Fibroblast of pulmonary artery (primary cell): ENCODE measurements around the gene C9orf85.

Experiments used
- DNase-seq: peaks from one replicate; pipeline ENCODE4 v3.0.0-alpha.2; 2010; ENCODE audit warnings: low read depth
- H3K4me3 ChIP-seq: replicated peaks from 2 replicates; pipeline ENCODE4 v1.5.1; 2011; ENCODE audit warnings: low read depth, mild to moderate bottlenecking, control low read depth, low read length, moderate library complexity
- TF ChIP-seq, protein P1 (sequence below): IDR thresholded peaks from 2 replicates; pipeline ENCODE4 v1.5.1; 2011; ENCODE audit warnings: mild to moderate bottlenecking, control low read depth, low read length, inconsistent platforms; ENCODE audit errors: missing control alignments

C9orf85 gene

DNA sequence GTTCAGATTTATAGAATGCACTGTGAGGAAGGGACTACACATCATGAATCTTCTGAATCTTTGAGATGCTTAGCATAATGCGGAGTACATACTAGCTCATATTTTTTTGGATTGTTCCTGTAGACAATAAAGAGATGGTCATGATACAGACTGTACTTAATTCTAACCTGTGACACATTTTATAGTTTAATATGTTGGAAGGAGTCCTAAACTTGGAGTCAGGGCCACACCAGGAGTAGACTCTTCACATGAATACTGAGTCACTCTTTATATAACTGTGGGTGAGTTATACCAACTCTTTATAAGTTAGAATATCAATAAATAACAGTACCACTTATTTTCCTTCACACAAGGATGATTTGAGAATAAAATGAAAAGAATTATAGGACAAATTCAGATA is 16.9 kb downstream of the C9orf85 start:
- TF ChIP-seq, protein P1, sequence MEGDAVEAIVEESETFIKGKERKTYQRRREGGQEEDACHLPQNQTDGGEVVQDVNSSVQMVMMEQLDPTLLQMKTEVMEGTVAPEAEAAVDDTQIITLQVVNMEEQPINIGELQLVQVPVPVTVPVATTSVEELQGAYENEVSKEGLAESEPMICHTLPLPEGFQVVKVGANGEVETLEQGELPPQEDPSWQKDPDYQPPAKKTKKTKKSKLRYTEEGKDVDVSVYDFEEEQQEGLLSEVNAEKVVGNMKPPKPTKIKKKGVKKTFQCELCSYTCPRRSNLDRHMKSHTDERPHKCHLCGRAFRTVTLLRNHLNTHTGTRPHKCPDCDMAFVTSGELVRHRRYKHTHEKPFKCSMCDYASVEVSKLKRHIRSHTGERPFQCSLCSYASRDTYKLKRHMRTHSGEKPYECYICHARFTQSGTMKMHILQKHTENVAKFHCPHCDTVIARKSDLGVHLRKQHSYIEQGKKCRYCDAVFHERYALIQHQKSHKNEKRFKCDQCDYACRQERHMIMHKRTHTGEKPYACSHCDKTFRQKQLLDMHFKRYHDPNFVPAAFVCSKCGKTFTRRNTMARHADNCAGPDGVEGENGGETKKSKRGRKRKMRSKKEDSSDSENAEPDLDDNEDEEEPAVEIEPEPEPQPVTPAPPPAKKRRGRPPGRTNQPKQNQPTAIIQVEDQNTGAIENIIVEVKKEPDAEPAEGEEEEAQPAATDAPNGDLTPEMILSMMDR: no peak
- DNase-seq: no peak
- no peak overlapping the region for H3K4me3 ChIP-seq

- TF ChIP-seq, protein P1: no peak
- no peak overlapping the region for H3K4me3 ChIP-seq
- no peak for DNase-seq
These were observed 17.4 kb downstream of the C9orf85 start for GRCh38 chr9:71928806-71929205.

DNA sequence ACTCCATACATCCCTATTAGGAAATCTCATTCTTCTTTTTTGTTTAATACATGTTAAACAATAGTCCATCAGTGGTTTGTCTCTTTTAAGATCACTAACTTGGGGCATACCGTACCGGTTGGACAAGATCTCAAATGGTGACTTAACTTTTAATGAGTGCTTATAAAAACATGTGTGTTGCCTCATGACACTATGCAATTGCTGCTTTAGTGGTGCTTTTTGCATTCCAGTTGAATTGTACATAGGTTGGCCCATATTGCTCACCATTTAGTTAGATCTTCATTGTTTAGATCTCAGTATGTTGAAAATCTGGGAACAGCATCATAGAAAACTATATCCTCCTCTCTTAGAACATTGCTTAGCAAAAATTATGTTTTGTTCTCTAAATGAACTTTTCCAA is 17.8 kb downstream of the C9orf85 start:
- TF ChIP-seq, protein P1: no peak
- H3K4me3 ChIP-seq: no peak overlapping the region
- peak; percentile 19 for DNase-seq

- DNase-seq: no peak
- TF ChIP-seq, protein P1: no peak
- H3K4me3 ChIP-seq: no peak overlapping the region
These were observed 18.5 kb downstream of the C9orf85 start for GRCh38 chr9:71929791-71930440.

- H3K4me3 ChIP-seq: no peak overlapping the region
- TF ChIP-seq, protein P1: no peak
- no peak for DNase-seq
These were observed 19.7 kb downstream of the C9orf85 start for GRCh38 chr9:71931166-71931565.

- TF ChIP-seq, protein P1: no peak
- no peak for DNase-seq
These were observed 24.6 kb downstream of the C9orf85 start for GRCh38 chr9:71936066-71936465.

GRCh38 chr9:71937070-71937625 is 25.7 kb downstream of the C9orf85 start:
- no peak overlapping the region for H3K4me3 ChIP-seq
- DNase-seq: no peak
- TF ChIP-seq, protein P1: no peak

More at GRCh38 chr9:71936066-71936465, 24.6 kb downstream of the C9orf85 start:
- no peak overlapping the region for H3K4me3 ChIP-seq
